ENCODE data around the gene SART1.

DNA sequence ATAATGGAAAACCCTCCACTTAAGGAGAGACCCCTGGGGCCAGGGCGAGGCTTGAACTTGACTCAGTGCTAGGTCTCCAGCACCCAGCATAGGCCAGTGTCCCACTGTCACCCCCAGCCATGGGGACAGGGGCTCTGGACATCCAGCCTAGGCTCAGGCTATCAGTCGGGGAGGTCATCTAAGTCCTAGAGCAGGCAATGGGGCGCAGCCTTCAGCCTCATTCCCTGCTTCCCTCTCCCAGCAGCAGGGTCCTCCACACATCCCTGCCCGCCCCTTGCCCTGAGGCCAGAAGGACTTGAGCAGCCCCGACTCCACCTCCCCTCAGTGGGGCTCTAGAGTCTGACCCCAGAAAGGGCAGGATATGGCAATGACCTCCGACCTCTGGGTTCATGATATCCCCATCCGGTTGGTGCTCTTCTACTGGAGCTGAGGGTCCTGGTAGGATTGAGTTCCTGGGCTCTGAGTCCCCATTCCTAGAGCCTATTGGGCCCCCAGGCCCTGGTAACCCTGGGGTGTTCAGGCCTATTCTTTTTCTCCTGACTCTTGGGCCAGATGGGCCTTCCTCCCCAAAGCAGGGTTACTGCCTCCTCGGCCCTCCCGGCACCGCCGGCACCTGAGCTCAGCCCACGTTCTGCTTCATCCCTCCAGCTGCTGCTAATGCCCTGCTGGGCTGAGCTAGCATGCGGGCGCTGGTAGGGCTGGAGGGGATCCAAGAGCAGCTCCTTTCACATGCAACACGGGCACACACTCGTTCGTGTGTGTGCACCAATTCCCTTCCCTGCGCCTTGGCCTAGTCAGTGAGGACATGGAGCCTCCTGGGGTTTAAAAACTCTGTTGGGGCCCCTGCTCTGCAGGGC lies 54.6 kb downstream of the SART1 start:
- TF ChIP-seq, protein P1, sequence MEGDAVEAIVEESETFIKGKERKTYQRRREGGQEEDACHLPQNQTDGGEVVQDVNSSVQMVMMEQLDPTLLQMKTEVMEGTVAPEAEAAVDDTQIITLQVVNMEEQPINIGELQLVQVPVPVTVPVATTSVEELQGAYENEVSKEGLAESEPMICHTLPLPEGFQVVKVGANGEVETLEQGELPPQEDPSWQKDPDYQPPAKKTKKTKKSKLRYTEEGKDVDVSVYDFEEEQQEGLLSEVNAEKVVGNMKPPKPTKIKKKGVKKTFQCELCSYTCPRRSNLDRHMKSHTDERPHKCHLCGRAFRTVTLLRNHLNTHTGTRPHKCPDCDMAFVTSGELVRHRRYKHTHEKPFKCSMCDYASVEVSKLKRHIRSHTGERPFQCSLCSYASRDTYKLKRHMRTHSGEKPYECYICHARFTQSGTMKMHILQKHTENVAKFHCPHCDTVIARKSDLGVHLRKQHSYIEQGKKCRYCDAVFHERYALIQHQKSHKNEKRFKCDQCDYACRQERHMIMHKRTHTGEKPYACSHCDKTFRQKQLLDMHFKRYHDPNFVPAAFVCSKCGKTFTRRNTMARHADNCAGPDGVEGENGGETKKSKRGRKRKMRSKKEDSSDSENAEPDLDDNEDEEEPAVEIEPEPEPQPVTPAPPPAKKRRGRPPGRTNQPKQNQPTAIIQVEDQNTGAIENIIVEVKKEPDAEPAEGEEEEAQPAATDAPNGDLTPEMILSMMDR (IDR thresholded peaks at IDR 0.05 in 8 of 11, conservative IDR thresholded peaks at IDR 0.05 in 3 of 11), result no peak
- TF ChIP-seq POLR2AphosphoS5 (IDR thresholded peaks at IDR 0.05), result no peak

Data from spleen (tissue), 7 donors.